ENCODE data around the gene ARMC9.

- no peak for TF ChIP-seq ZSCAN16 (tag by site-specific recombination; IDR thresholded peaks at IDR 0.05)
- no peak for TF ChIP-seq ZNF324 (tag by site-specific recombination; IDR thresholded peaks at IDR 0.05)
- TF ChIP-seq, protein P1, sequence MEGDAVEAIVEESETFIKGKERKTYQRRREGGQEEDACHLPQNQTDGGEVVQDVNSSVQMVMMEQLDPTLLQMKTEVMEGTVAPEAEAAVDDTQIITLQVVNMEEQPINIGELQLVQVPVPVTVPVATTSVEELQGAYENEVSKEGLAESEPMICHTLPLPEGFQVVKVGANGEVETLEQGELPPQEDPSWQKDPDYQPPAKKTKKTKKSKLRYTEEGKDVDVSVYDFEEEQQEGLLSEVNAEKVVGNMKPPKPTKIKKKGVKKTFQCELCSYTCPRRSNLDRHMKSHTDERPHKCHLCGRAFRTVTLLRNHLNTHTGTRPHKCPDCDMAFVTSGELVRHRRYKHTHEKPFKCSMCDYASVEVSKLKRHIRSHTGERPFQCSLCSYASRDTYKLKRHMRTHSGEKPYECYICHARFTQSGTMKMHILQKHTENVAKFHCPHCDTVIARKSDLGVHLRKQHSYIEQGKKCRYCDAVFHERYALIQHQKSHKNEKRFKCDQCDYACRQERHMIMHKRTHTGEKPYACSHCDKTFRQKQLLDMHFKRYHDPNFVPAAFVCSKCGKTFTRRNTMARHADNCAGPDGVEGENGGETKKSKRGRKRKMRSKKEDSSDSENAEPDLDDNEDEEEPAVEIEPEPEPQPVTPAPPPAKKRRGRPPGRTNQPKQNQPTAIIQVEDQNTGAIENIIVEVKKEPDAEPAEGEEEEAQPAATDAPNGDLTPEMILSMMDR (tag by site-specific recombination; IDR thresholded peaks at IDR 0.05) = no peak
- TF ChIP-seq, protein P2, sequence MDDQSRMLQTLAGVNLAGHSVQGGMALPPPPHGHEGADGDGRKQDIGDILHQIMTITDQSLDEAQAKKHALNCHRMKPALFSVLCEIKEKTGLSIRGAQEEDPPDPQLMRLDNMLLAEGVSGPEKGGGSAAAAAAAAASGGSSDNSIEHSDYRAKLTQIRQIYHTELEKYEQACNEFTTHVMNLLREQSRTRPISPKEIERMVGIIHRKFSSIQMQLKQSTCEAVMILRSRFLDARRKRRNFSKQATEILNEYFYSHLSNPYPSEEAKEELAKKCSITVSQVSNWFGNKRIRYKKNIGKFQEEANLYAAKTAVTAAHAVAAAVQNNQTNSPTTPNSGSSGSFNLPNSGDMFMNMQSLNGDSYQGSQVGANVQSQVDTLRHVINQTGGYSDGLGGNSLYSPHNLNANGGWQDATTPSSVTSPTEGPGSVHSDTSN (CRISPR knock-in tag; IDR thresholded peaks at IDR 0.05) = no peak
These were observed 15.9 kb upstream of the ARMC9 start for GRCh38 chr2:231182513-231182899.
